ENCODE results near the gene BCAS3.

Gene BCAS3

DNA sequence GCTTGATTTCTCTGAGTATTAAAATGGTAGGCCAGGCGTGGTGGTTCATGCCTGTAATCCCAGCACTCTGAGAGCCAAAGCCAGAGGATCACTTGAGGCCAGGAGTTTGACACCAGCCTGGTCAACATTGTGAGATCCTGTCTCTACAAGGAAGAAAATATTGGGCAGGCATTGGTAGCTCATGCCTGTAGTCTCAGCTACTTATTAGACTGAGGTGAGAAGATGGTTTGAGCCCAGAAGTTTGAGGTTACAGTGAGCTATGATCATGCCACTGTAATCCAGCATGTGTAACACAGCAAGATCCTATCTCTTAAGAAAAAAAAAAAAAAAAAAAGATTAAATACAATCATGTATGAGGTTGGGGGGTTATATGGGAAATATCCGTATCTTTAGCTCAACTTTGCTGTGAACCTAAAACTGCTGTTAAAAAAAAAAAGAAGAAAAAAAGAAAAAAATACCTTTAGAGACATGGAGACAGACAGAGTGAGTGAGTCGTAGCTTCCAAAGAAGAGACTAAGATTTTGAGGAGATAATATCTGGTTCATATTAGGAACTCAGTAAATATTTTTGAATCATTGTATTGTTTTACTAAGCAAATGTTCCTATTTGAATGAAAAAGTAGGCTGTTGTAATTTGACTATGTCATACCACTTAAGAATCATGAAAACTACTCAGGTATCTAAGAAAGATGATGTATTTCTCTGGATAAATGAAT is 396.3 kb downstream of the BCAS3 start:
- no peak overlapping the region for H3K4me2 ChIP-seq (ENCODE audit: low read length)
- H3K9ac ChIP-seq (ENCODE audit: low read length), result no peak overlapping the region

DNA sequence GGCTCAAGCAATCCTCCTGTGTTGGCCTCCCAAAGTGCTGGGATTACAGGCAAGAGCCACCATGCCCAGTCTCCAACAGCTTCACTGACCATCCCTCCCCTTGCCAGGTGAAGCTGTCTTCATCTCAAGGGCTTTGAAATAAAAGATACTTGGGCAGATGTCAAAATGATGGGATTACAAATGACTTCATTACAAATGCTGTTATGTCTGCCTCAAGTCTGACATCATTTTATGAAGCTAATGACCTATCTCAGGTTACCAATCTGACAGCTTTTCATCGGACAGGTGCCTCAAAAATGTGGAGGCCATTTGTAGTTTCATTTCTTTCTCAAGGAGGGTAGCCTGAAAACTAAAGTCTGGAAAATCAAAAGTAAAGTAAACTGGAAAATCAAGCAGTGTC is 398.3 kb downstream of the BCAS3 start:
- H4K8ac ChIP-seq (ENCODE audit: low read depth, low read length), result no peak overlapping the region
- no CpG with 5 or more reads among the region's 1 CpG for WGBS (ENCODE audit: extremely low coverage, insufficient coverage, insufficient read length)
- H3K27ac ChIP-seq (ENCODE audit: low read depth, low read length), result no peak overlapping the region

More for the DNA sequence above, 396.3 kb downstream of the BCAS3 start:
- no peak overlapping the region for H3K4ac ChIP-seq (ENCODE audit: low read depth, low read length)
- no peak overlapping the region for H3K4me3 ChIP-seq (ENCODE audit: low read depth, low read length)
- no peak overlapping the region for H2BK120ac ChIP-seq (ENCODE audit: insufficient read depth, low read length, poor library complexity)
- no peak overlapping the region for H3K18ac ChIP-seq (ENCODE audit: low read length)
- no peak overlapping the region for H3K23ac ChIP-seq (ENCODE audit: low read length)
- no CpG with 5 or more reads among the region's 3 CpGs for WGBS (ENCODE audit: extremely low coverage, insufficient coverage, insufficient read length)
- no peaks in the 10 kb centered on the region for H3K36me3 ChIP-seq (ENCODE audit: control insufficient read depth in 1 of 2, insufficient read depth in 2 of 2, low read length in 2 of 2)
- H3K27ac ChIP-seq (ENCODE audit: low read depth, low read length), result no peak overlapping the region
- H3K9me3 ChIP-seq (ENCODE audit: insufficient read depth, low read depth, low read length), result no peaks in the 10 kb centered on the region
- H3K27me3 ChIP-seq (ENCODE audit: insufficient read depth, low read length), result no peaks in the 10 kb centered on the region
- DNase-seq, result no peak
- H2AK5ac ChIP-seq (ENCODE audit: low read length), result no peak overlapping the region
- no peaks in the 10 kb centered on the region for H3K4me1 ChIP-seq (ENCODE audit: control insufficient read depth in 1 of 2, insufficient read depth in 2 of 2, low read length in 2 of 2)
- no peak overlapping the region for H4K12ac ChIP-seq (ENCODE audit: low read depth, low read length)
- H3K79me2 ChIP-seq (ENCODE audit: control insufficient read depth, insufficient read depth, low read length, poor library complexity), result no peaks in the 10 kb centered on the region
- no peak overlapping the region for H4K91ac ChIP-seq (ENCODE audit: low read depth, low read length)
- no peak overlapping the region for H2BK12ac ChIP-seq (ENCODE audit: low read length)
- no peaks in the 10 kb centered on the region for H3K79me1 ChIP-seq (ENCODE audit: low read length)
- H2BK5ac ChIP-seq (ENCODE audit: low read depth, low read length, poor library complexity), result no peak overlapping the region
- no peak overlapping the region for H4K8ac ChIP-seq (ENCODE audit: low read depth, low read length)
- H2AFZ ChIP-seq (ENCODE audit: insufficient read depth, low read length, poor library complexity), result no peak overlapping the region
- H3K14ac ChIP-seq (ENCODE audit: low read length), result no peak overlapping the region

DNA sequence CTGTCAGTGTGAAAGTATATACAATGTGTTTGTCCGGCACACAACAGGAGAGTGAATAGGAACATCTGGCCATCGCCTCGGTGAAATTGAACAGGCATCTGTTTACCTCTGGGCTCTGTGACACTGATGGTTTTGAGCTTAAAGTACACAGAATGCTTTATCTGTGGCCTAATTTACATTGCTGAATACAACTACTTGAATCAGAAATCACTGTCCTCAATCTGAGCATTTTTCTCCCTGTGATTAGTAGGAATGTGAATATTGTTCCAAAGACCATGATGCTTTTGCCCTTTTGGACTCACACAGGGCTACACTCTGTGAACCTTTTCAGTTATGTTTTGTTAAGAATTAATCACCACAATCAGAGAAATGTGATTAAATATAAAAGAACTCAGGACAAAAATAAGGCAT is 399.0 kb downstream of the BCAS3 start:
- no peak overlapping the region for H3K18ac ChIP-seq (ENCODE audit: low read length)
- H3K4me1 ChIP-seq (ENCODE audit: control insufficient read depth in 1 of 2, insufficient read depth in 2 of 2, low read length in 2 of 2), result no peaks in the 10 kb centered on the region
- no peak overlapping the region for H4K91ac ChIP-seq (ENCODE audit: low read depth, low read length)
- H3K27ac ChIP-seq (ENCODE audit: low read depth, low read length), result no peak overlapping the region
- H3K14ac ChIP-seq (ENCODE audit: low read length), result no peak overlapping the region
- no peak overlapping the region for H3K4me3 ChIP-seq (ENCODE audit: low read depth, low read length)
- H3K23ac ChIP-seq (ENCODE audit: low read length), result no peak overlapping the region
- H2BK5ac ChIP-seq (ENCODE audit: low read depth, low read length, poor library complexity), result no peak overlapping the region
- no peaks in the 10 kb centered on the region for H3K79me2 ChIP-seq (ENCODE audit: control insufficient read depth, insufficient read depth, low read length, poor library complexity)
- H3K36me3 ChIP-seq (ENCODE audit: control insufficient read depth in 1 of 2, insufficient read depth in 2 of 2, low read length in 2 of 2), result no peaks in the 10 kb centered on the region
- H2AK5ac ChIP-seq (ENCODE audit: low read length), result no peak overlapping the region
- no peak overlapping the region for H4K12ac ChIP-seq (ENCODE audit: low read depth, low read length)
- H4K8ac ChIP-seq (ENCODE audit: low read depth, low read length), result no peak overlapping the region
- DNase-seq, result no peak
- H3K4ac ChIP-seq (ENCODE audit: low read depth, low read length), result no peak overlapping the region
- no peak overlapping the region for H2BK120ac ChIP-seq (ENCODE audit: insufficient read depth, low read length, poor library complexity)
- H3K4me2 ChIP-seq (ENCODE audit: low read length), result no peak overlapping the region
- WGBS (ENCODE audit: extremely low coverage, insufficient coverage, insufficient read length), result no CpG with 5 or more reads among the region's 3 CpGs
- no peaks in the 10 kb centered on the region for H3K79me1 ChIP-seq (ENCODE audit: low read length)
- no peaks in the 10 kb centered on the region for H3K27me3 ChIP-seq (ENCODE audit: insufficient read depth, low read length)
- no peaks in the 10 kb centered on the region for H3K9me3 ChIP-seq (ENCODE audit: insufficient read depth, low read depth, low read length)
- no peak overlapping the region for H3K9ac ChIP-seq (ENCODE audit: low read length)
- no peak overlapping the region for H2AFZ ChIP-seq (ENCODE audit: insufficient read depth, low read length, poor library complexity)
- H2BK12ac ChIP-seq (ENCODE audit: low read length), result no peak overlapping the region

More for the DNA sequence above, 398.3 kb downstream of the BCAS3 start:
- Histone ChIP-seq H3K18ac (ENCODE audit: low read length) (no peak overlapping the region), H2AFZ (ENCODE audit: insufficient read depth, low read length, poor library complexity) (no peak overlapping the region), H3K27me3 (ENCODE audit: insufficient read depth, low read length) (no peaks in the 10 kb centered on the region), H3K4me2 (ENCODE audit: low read length) (no peak overlapping the region), H3K4ac (ENCODE audit: low read depth, low read length) (no peak overlapping the region), H2BK12ac (ENCODE audit: low read length) (no peak overlapping the region), H4K12ac (ENCODE audit: low read depth, low read length) (no peak overlapping the region), H4K91ac (ENCODE audit: low read depth, low read length) (no peak overlapping the region), H3K14ac (ENCODE audit: low read length) (no peak overlapping the region), H3K23ac (ENCODE audit: low read length) (no peak overlapping the region), H3K79me2 (ENCODE audit: control insufficient read depth, insufficient read depth, low read length, poor library complexity) (no peaks in the 10 kb centered on the region), H3K79me1 (ENCODE audit: low read length) (no peaks in the 10 kb centered on the region), H3K4me1 (ENCODE audit: control insufficient read depth in 1 of 2, insufficient read depth in 2 of 2, low read length in 2 of 2) (no peaks in the 10 kb centered on the region), H2BK5ac (ENCODE audit: low read depth, low read length, poor library complexity) (no peak overlapping the region), H3K9me3 (ENCODE audit: insufficient read depth, low read depth, low read length) (no peaks in the 10 kb centered on the region), H3K4me3 (ENCODE audit: low read depth, low read length) (no peak overlapping the region), H3K9ac (ENCODE audit: low read length) (no peak overlapping the region), H3K36me3 (ENCODE audit: control insufficient read depth in 1 of 2, insufficient read depth in 2 of 2, low read length in 2 of 2) (no peaks in the 10 kb centered on the region), H2BK120ac (ENCODE audit: insufficient read depth, low read length, poor library complexity) (no peak overlapping the region), H2AK5ac (ENCODE audit: low read length) (no peak overlapping the region)
- no peak for DNase-seq

DNA sequence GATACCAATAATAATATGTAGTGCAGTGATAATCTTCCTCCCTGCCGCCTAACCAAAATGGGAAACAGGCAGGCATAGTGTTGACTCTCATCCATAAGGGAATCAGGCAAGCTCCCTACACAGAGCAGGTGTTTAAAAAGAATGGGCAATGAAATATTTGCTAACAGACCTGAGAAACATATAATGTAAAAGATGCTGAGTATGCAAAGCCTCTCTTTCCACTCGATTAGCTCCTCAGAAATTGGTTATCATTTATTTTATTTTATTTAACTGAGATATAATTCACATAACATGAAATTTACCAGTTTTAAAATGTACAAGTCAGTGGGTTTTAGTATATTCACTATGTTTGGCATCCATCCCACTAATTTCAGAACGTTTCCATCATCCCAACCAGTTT is 404.3 kb downstream of the BCAS3 start:
- Histone ChIP-seq H3K9me3 (ENCODE audit: insufficient read depth, low read depth, low read length) (no peaks in the 10 kb centered on the region), H3K9ac (ENCODE audit: low read length) (no peak overlapping the region), H3K4me1 (ENCODE audit: control insufficient read depth in 1 of 2, insufficient read depth in 2 of 2, low read length in 2 of 2) (no peaks in the 10 kb centered on the region), H3K23ac (ENCODE audit: low read length) (peak overlapping the region; percentile 74), H3K4me2 (ENCODE audit: low read length) (no peak overlapping the region), H2BK120ac (ENCODE audit: insufficient read depth, low read length, poor library complexity) (no peak overlapping the region), H3K79me1 (ENCODE audit: low read length) (no peaks in the 10 kb centered on the region), H4K91ac (ENCODE audit: low read depth, low read length) (no peak overlapping the region), H3K27ac (ENCODE audit: low read depth, low read length) (no peak overlapping the region), H3K36me3 (ENCODE audit: control insufficient read depth in 1 of 2, insufficient read depth in 2 of 2, low read length in 2 of 2) (no peaks in the 10 kb centered on the region), H2BK5ac (ENCODE audit: low read depth, low read length, poor library complexity) (no peak overlapping the region), H3K27me3 (ENCODE audit: insufficient read depth, low read length) (no peaks in the 10 kb centered on the region), H2AFZ (ENCODE audit: insufficient read depth, low read length, poor library complexity) (no peak overlapping the region), H3K4ac (ENCODE audit: low read depth, low read length) (no peak overlapping the region), H4K12ac (ENCODE audit: low read depth, low read length) (no peak overlapping the region), H2AK5ac (ENCODE audit: low read length) (no peak overlapping the region), H3K4me3 (ENCODE audit: low read depth, low read length) (no peak overlapping the region), H4K8ac (ENCODE audit: low read depth, low read length) (no peak overlapping the region), H3K14ac (ENCODE audit: low read length) (no peak overlapping the region), H3K18ac (ENCODE audit: low read length) (no peak overlapping the region), H3K79me2 (ENCODE audit: control insufficient read depth, insufficient read depth, low read length, poor library complexity) (no peaks in the 10 kb centered on the region), H2BK12ac (ENCODE audit: low read length) (no peak overlapping the region)
- no peak for DNase-seq
- no CpG with 5 or more reads among the region's 3 CpGs for WGBS (ENCODE audit: extremely low coverage, insufficient coverage, insufficient read length)
